Neuron (in vitro differentiated cells): ENCODE measurements around the gene GM2A.

Source experiments
- H2AFZ ChIP-seq: one replicate; pipeline ENCODE4 v1.6.1; 2013; ENCODE audit warnings: low read depth, mild to moderate bottlenecking, inconsistent platforms, low read length, moderate library complexity
- H3K27me3 ChIP-seq: one replicate; pipeline ENCODE4 v1.6.1; 2013; ENCODE audit warnings: low read length; ENCODE audit not compliant: insufficient read depth
- H3K36me3 ChIP-seq: one replicate; pipeline ENCODE4 v1.6.1; 2013; ENCODE audit warnings: low read length; ENCODE audit not compliant: insufficient read depth
- H3K4me1 ChIP-seq: one replicate; pipeline ENCODE4 v1.6.1; 2013; ENCODE audit warnings: low read length; ENCODE audit not compliant: insufficient read depth
- H3K4me3 ChIP-seq: 2 replicates; pipeline ENCODE4 v1.5.1; 2013; ENCODE audit warnings: mild to moderate bottlenecking, low read length, moderate library complexity
- H3K9me3 ChIP-seq: one replicate; pipeline ENCODE4 v1.6.1; 2013; ENCODE audit warnings: low read length

The GM2A gene

GRCh38 chr5:151264113-151264512, 11.1 kb downstream of the GM2A start:
- no peaks in the 10 kb centered on the region for H3K4me1 ChIP-seq

GRCh38 chr5:151267491-151268260, 14.7 kb downstream of the GM2A start:
- Histone ChIP-seq H2AFZ (no peak overlapping the region), H3K4me1 (no peaks in the 10 kb centered on the region), H3K27me3 (no peaks in the 10 kb centered on the region), H3K4me3 (no peak overlapping the region), H3K9me3 (no peaks in the 10 kb centered on the region), H3K36me3 (no peaks in the 10 kb centered on the region)

More at GRCh38 chr5:151264113-151264512, 11.1 kb downstream of the GM2A start:
- no peak overlapping the region for H3K4me3 ChIP-seq
- no peak overlapping the region for H2AFZ ChIP-seq
- H3K27me3 ChIP-seq: no peaks in the 10 kb centered on the region
- H3K9me3 ChIP-seq: no peaks in the 10 kb centered on the region
- no peaks in the 10 kb centered on the region for H3K36me3 ChIP-seq

GRCh38 chr5:151270599-151270998, 17.6 kb downstream of the GM2A start:
- Histone ChIP-seq H3K4me1 (no peaks in the 10 kb centered on the region), H3K27me3 (no peaks in the 10 kb centered on the region), H2AFZ (no peak overlapping the region), H3K4me3 (no peak overlapping the region), H3K36me3 (no peaks in the 10 kb centered on the region), H3K9me3 (no peaks in the 10 kb centered on the region)

- H3K4me3 ChIP-seq: no peak overlapping the region
Observed at GRCh38 chr5:151271336-151271735, 18.4 kb downstream of the GM2A start.

GRCh38 chr5:151274666-151275065, 21.7 kb downstream of the GM2A start:
- Histone ChIP-seq H3K36me3 (no peaks in the 10 kb centered on the region), H3K4me3 (no peak overlapping the region), H3K9me3 (no peaks in the 10 kb centered on the region), H3K4me1 (no peaks in the 10 kb centered on the region), H3K27me3 (no peaks in the 10 kb centered on the region), H2AFZ (no peak overlapping the region)

More at GRCh38 chr5:151271336-151271735, 18.4 kb downstream of the GM2A start:
- Histone ChIP-seq H2AFZ (no peak overlapping the region), H3K9me3 (no peaks in the 10 kb centered on the region), H3K36me3 (no peaks in the 10 kb centered on the region), H3K27me3 (no peaks in the 10 kb centered on the region), H3K4me1 (no peaks in the 10 kb centered on the region)

GRCh38 chr5:151275803-151276202, 22.8 kb downstream of the GM2A start:
- no peaks in the 10 kb centered on the region for H3K36me3 ChIP-seq
- no peaks in the 10 kb centered on the region for H3K4me1 ChIP-seq
- H2AFZ ChIP-seq: no peak overlapping the region
- no peaks in the 10 kb centered on the region for H3K27me3 ChIP-seq
- no peaks in the 10 kb centered on the region for H3K9me3 ChIP-seq
- no peak overlapping the region for H3K4me3 ChIP-seq

- H3K4me3 ChIP-seq: no peak overlapping the region
Observed at GRCh38 chr5:151278845-151279244, 25.9 kb downstream of the GM2A start.

DNA sequence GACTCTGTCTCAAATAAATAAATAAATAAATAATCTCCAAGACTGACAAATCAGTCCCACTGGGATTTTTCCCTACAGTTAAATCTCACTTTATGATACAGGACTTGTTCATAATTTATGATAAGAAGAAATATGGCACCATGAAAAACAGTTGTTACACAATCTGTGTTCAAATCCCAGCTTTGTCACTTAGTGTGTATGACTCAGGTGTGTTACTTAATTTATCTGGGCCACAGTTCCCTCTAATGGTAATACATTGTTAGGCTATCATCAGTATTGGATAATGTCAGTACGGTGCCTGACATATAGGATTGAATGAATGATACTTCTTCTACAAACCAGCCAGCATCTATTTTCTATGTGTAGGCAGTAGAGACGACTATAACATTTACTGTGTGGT, 27.5 kb downstream of the GM2A start:
- Histone ChIP-seq H3K4me3 (no peak overlapping the region), H3K4me1 (no peaks in the 10 kb centered on the region), H2AFZ (no peak overlapping the region), H3K36me3 (no peaks in the 10 kb centered on the region), H3K27me3 (no peaks in the 10 kb centered on the region), H3K9me3 (no peaks in the 10 kb centered on the region)

More at GRCh38 chr5:151278845-151279244, 25.9 kb downstream of the GM2A start:
- no peaks in the 10 kb centered on the region for H3K9me3 ChIP-seq
- H3K36me3 ChIP-seq: no peaks in the 10 kb centered on the region
- H2AFZ ChIP-seq: no peak overlapping the region
- H3K4me1 ChIP-seq: no peaks in the 10 kb centered on the region
- no peaks in the 10 kb centered on the region for H3K27me3 ChIP-seq

GRCh38 chr5:151281001-151281639, 28.1 kb downstream of the GM2A start:
- Histone ChIP-seq H2AFZ (no peak overlapping the region), H3K9me3 (no peaks in the 10 kb centered on the region), H3K4me3 (no peak overlapping the region), H3K4me1 (no peaks in the 10 kb centered on the region), H3K36me3 (no peaks in the 10 kb centered on the region), H3K27me3 (no peaks in the 10 kb centered on the region)

- Histone ChIP-seq H3K36me3 (no peaks in the 10 kb centered on the region), H3K4me1 (no peaks in the 10 kb centered on the region), H3K4me3 (no peak overlapping the region), H3K9me3 (no peaks in the 10 kb centered on the region), H2AFZ (no peak overlapping the region), H3K27me3 (no peaks in the 10 kb centered on the region)
Observed at GRCh38 chr5:151283120-151283825, 30.3 kb downstream of the GM2A start.

GRCh38 chr5:151284392-151284967, 31.5 kb downstream of the GM2A start:
- no peak overlapping the region for H2AFZ ChIP-seq

GRCh38 chr5:151285683-151286082, 32.7 kb downstream of the GM2A start:
- no peak overlapping the region for H3K4me3 ChIP-seq
- H3K9me3 ChIP-seq: no peaks in the 10 kb centered on the region
- no peaks in the 10 kb centered on the region for H3K36me3 ChIP-seq
- H3K4me1 ChIP-seq: no peaks in the 10 kb centered on the region
- no peaks in the 10 kb centered on the region for H3K27me3 ChIP-seq
- H2AFZ ChIP-seq: no peak overlapping the region

More at GRCh38 chr5:151284392-151284967, 31.5 kb downstream of the GM2A start:
- Histone ChIP-seq H3K9me3 (no peaks in the 10 kb centered on the region), H3K4me1 (no peaks in the 10 kb centered on the region), H3K36me3 (no peaks in the 10 kb centered on the region), H3K27me3 (no peaks in the 10 kb centered on the region), H3K4me3 (no peak overlapping the region)

GRCh38 chr5:151286246-151286645, 33.3 kb downstream of the GM2A start:
- H3K27me3 ChIP-seq: no peaks in the 10 kb centered on the region
- H2AFZ ChIP-seq: no peak overlapping the region

More at GRCh38 chr5:151286246-151286645, 33.3 kb downstream of the GM2A start:
- no peak overlapping the region for H3K4me3 ChIP-seq
- H3K36me3 ChIP-seq: no peaks in the 10 kb centered on the region
- no peaks in the 10 kb centered on the region for H3K9me3 ChIP-seq
- H3K4me1 ChIP-seq: no peaks in the 10 kb centered on the region
